ENCODE results near the gene CYTH4. TPM values are rescaled to one million over a fixed set of nuclear protein-coding genes. Genes with fewer than 3 reads are reported as not detected.

Gene CYTH4
- total and polyA plus RNA-seq, 2 experiments from 2014 or later, result not detected

GRCh38 chr22:37304595-37305343, 22.5 kb downstream of the CYTH4 start:
- peak; percentile 34 for DNase-seq (ENCODE audit: low spot score)
- no peak overlapping the region for H3K27ac Mint-ChIP-seq
- Histone ChIP-seq H3K27ac (ENCODE audit: low read depth) (no peak overlapping the region), H2AFZ (no peak overlapping the region), H3K4me1 (ENCODE audit: insufficient read depth) (peaks cover 12% of the 10 kb centered on the region; the same call in 1 of the 2 replicates), H3K9me2 (ENCODE audit: insufficient read depth) (no peaks in the 10 kb centered on the region), H4K20me1 (replicated peaks; ENCODE audit: insufficient read depth) (no peaks in the 10 kb centered on the region), H3K36me3 (ENCODE audit: insufficient read depth) (no peaks in the 10 kb centered on the region), H3K4me3 (no peak overlapping the region), H3K4me2 (peak overlapping the region; percentile 42; the same call in 1 of the 2 replicates), H3K27me3 (ENCODE audit: insufficient read depth) (no peaks in the 10 kb centered on the region), H3F3A (replicated peaks; ENCODE audit: low read depth) (0 out of 2 replicates have a peak, but pooled peaks cover 6% of the 10 kb centered on the region), H3K79me2 (replicated peaks; ENCODE audit: insufficient read depth) (no peaks in the 10 kb centered on the region)
- H3K4me1 Mint-ChIP-seq, result peaks cover 47% of the 10 kb centered on the region
- TF ChIP-seq EZH2 (IDR thresholded peaks at IDR 0.05; ENCODE audit: low read depth, unreplicated experiment) (no peak), EZH2phosphoT487 (IDR thresholded peaks at IDR 0.05; ENCODE audit: unreplicated experiment) (no peak), ZNF331 (CRISPR knock-in tag; IDR thresholded peaks at IDR 0.05; ENCODE audit: low read depth) (no peak), JUNB (IDR thresholded peaks at IDR 0.05; ENCODE audit: unreplicated experiment) (no peak), STAT1 (IDR thresholded peaks at IDR 0.05; ENCODE audit: unreplicated experiment) (no peak), POLR2AphosphoS5 (IDR thresholded peaks at IDR 0.05; ENCODE audit: low read depth) (no peak), ZNF114 (CRISPR knock-in tag; IDR thresholded peaks at IDR 0.05) (no peak), NANOG (IDR thresholded peaks at IDR 0.05; ENCODE audit: borderline replicate concordance) (no peak)
- TF ChIP-seq, protein P1, sequence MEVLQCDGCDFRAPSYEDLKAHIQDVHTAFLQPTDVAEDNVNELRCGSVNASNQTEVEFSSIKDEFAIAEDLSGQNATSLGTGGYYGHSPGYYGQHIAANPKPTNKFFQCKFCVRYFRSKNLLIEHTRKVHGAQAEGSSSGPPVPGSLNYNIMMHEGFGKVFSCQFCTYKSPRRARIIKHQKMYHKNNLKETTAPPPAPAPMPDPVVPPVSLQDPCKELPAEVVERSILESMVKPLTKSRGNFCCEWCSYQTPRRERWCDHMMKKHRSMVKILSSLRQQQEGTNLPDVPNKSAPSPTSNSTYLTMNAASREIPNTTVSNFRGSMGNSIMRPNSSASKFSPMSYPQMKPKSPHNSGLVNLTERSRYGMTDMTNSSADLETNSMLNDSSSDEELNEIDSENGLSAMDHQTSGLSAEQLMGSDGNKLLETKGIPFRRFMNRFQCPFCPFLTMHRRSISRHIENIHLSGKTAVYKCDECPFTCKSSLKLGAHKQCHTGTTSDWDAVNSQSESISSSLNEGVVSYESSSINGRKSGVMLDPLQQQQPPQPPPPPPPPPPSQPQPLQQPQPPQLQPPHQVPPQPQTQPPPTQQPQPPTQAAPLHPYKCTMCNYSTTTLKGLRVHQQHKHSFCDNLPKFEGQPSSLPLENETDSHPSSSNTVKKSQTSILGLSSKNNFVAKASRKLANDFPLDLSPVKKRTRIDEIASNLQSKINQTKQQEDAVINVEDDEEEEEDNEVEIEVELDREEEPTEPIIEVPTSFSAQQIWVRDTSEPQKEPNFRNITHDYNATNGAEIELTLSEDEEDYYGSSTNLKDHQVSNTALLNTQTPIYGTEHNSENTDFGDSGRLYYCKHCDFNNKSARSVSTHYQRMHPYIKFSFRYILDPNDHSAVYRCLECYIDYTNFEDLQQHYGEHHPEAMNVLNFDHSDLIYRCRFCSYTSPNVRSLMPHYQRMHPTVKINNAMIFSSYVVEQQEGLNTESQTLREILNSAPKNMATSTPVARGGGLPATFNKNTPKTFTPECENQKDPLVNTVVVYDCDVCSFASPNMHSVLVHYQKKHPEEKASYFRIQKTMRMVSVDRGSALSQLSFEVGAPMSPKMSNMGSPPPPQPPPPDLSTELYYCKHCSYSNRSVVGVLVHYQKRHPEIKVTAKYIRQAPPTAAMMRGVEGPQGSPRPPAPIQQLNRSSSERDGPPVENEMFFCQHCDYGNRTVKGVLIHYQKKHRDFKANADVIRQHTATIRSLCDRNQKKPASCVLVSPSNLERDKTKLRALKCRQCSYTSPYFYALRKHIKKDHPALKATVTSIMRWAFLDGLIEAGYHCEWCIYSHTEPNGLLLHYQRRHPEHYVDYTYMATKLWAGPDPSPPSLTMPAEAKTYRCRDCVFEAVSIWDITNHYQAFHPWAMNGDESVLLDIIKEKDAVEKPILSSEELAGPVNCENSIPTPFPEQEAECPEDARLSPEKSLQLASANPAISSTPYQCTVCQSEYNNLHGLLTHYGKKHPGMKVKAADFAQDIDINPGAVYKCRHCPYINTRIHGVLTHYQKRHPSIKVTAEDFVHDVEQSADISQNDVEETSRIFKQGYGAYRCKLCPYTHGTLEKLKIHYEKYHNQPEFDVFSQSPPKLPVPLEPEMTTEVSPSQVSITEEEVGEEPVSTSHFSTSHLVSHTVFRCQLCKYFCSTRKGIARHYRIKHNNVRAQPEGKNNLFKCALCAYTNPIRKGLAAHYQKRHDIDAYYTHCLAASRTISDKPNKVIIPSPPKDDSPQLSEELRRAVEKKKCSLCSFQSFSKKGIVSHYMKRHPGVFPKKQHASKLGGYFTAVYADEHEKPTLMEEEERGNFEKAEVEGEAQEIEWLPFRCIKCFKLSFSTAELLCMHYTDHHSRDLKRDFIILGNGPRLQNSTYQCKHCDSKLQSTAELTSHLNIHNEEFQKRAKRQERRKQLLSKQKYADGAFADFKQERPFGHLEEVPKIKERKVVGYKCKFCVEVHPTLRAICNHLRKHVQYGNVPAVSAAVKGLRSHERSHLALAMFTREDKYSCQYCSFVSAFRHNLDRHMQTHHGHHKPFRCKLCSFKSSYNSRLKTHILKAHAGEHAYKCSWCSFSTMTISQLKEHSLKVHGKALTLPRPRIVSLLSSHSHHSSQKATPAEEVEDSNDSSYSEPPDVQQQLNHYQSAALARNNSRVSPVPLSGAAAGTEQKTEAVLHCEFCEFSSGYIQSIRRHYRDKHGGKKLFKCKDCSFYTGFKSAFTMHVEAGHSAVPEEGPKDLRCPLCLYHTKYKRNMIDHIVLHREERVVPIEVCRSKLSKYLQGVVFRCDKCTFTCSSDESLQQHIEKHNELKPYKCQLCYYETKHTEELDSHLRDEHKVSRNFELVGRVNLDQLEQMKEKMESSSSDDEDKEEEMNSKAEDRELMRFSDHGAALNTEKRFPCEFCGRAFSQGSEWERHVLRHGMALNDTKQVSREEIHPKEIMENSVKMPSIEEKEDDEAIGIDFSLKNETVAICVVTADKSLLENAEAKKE (CRISPR knock-in tag; IDR thresholded peaks at IDR 0.05), result no peak
- TF ChIP-seq, protein P2, sequence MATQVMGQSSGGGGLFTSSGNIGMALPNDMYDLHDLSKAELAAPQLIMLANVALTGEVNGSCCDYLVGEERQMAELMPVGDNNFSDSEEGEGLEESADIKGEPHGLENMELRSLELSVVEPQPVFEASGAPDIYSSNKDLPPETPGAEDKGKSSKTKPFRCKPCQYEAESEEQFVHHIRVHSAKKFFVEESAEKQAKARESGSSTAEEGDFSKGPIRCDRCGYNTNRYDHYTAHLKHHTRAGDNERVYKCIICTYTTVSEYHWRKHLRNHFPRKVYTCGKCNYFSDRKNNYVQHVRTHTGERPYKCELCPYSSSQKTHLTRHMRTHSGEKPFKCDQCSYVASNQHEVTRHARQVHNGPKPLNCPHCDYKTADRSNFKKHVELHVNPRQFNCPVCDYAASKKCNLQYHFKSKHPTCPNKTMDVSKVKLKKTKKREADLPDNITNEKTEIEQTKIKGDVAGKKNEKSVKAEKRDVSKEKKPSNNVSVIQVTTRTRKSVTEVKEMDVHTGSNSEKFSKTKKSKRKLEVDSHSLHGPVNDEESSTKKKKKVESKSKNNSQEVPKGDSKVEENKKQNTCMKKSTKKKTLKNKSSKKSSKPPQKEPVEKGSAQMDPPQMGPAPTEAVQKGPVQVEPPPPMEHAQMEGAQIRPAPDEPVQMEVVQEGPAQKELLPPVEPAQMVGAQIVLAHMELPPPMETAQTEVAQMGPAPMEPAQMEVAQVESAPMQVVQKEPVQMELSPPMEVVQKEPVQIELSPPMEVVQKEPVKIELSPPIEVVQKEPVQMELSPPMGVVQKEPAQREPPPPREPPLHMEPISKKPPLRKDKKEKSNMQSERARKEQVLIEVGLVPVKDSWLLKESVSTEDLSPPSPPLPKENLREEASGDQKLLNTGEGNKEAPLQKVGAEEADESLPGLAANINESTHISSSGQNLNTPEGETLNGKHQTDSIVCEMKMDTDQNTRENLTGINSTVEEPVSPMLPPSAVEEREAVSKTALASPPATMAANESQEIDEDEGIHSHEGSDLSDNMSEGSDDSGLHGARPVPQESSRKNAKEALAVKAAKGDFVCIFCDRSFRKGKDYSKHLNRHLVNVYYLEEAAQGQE (IDR thresholded peaks at IDR 0.05; ENCODE audit: unreplicated experiment), result no peak
- TF ChIP-seq, protein P3, sequence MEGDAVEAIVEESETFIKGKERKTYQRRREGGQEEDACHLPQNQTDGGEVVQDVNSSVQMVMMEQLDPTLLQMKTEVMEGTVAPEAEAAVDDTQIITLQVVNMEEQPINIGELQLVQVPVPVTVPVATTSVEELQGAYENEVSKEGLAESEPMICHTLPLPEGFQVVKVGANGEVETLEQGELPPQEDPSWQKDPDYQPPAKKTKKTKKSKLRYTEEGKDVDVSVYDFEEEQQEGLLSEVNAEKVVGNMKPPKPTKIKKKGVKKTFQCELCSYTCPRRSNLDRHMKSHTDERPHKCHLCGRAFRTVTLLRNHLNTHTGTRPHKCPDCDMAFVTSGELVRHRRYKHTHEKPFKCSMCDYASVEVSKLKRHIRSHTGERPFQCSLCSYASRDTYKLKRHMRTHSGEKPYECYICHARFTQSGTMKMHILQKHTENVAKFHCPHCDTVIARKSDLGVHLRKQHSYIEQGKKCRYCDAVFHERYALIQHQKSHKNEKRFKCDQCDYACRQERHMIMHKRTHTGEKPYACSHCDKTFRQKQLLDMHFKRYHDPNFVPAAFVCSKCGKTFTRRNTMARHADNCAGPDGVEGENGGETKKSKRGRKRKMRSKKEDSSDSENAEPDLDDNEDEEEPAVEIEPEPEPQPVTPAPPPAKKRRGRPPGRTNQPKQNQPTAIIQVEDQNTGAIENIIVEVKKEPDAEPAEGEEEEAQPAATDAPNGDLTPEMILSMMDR (conservative IDR thresholded peaks at IDR 0.05; ENCODE audit: low read depth in 2 of 2), result no peak
- no peaks in the 10 kb centered on the region for H3K9me3 Mint-ChIP-seq
- H3K36me3 Mint-ChIP-seq (ENCODE audit: low read depth), result no peaks in the 10 kb centered on the region
- ATAC-seq, result peak; percentile 75
- no peak overlapping the region for H3K4me3 Mint-ChIP-seq
- H3K27me3 Mint-ChIP-seq (ENCODE audit: insufficient read depth, low read depth, poor library complexity), result peaks cover 16% of the 10 kb centered on the region

Data from GM23338 (cell line).